Measurements from ENCODE around the gene PPFIBP1.

Gene PPFIBP1

GRCh38 chr12:27523642-27524493 is at the start of gene PPFIBP1:
Gene PPFIBP1, plus strand, starts transcription at chr12:27524206. Its CDS starts 109,191 bp downstream, at chr12:27633397.
- DNase-seq: peak; percentile 100

GRCh38 chr12:27474344-27474743 is 49.7 kb upstream of the PPFIBP1 start:
- no peak for DNase-seq

GRCh38 chr12:27477049-27477448 is 47.0 kb upstream of the PPFIBP1 start:
- DNase-seq: no peak

DNA sequence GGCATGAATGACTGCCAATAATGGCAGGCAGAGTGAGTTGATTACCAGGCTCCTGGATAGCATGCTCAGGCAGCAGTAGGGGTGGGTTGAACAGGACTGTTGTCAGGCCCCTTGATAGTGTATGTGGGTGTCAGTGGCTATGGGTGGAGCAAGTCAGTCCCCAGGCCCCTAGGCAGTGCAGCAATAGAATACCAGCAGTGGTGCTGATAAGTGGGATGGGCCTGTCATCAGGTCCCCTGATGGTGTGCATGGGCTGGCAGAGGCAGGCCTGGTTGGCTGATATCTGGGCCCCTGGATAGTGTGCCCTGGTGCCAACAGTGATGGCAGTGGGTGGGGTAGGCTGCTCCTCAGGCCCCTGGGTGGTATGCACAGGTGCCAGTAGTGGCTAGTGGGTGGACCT is 45.1 kb upstream of the PPFIBP1 start:
- DNase-seq: no peak

DNA sequence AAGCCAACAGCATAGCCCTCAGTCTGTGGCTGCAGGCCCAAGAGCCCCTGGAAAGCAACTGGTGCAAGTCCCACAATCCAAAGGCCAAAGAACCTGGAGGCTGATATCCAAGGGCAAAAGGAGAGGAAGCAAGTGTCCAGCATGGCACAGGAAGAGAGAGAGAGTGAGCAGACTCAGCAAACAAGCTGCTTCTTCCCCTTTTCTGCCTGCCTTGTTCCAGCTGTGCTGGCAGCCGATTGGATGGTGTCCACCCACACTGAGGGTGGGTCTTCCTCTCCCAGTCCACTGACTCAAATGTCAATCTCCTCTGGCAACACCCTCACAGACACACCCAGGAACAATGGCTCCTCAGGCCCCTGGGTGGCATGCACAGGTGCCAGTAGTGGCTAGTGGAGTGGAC is 44.0 kb upstream of the PPFIBP1 start:
- DNase-seq: no peak

DNA sequence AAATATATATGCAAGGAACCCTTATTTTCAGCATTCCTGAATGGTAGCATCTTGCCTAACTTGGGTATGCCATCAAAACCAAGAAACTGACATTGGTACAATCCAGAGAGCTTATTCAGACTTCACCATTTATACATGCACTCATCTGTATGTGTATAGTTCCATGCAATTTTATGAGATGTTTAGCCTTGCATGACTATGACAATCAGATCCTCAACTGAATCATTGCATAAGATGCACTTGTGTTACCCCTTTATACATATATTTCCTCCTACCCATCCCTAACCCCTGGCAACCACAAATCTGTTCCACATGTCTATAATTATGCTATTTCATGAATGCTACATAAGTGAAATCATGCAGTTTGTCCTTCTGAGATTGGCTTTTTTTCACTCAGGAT is 37.0 kb upstream of the PPFIBP1 start:
- DNase-seq: no peak

DNA sequence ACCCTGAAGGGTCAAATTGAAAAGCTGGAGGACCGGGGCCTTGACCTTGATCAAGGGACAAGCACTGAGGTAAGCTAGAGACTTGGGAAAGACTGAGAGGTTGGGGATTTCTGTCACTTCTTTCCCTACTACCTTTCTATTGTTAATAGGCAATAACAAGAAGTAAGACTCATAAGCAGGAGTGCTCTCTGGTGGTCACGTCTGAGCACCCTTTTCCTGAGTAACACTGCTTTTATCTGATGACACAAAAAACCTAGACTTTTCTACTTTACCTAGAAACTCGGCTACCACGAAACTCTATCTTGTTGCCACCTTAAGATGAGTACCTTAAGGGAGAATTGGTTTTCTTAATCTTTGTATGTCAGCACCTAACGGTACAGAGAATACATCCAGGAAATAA is 35.5 kb upstream of the PPFIBP1 start:
- DNase-seq: no peak

GRCh38 chr12:27491226-27491625 is 32.8 kb upstream of the PPFIBP1 start:
- DNase-seq: no peak

DNA sequence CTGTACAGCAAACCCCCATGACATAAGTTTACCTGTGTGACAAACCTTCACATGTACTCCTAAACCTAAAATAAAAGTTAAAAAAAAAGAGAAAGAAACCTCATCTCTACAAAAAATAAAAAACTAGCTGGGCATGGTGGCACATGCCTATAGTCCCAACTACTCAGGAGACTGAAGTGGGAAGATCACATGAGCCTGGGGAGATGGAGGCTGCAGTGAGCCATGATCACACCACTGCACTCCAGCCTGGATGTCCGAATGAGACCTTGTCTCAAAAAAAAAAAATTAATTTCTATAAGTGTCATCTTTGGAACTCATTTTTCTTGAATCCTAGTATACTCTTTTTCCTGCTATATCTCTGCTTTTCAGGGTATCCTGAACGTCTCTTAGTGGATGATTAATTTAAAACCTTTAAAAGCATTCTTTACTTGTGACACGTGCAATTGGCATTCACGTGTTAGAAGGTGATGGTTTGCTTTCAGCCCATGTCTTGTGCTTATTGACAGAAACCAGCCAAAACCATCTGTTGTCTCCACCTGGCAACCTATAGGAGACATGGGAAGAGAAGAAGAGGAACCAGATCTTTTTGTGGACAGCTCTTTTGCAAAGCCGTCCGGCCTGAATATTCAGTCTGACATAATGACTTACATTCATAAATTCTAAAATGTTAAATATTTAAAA is 30.6 kb upstream of the PPFIBP1 start:
- no peak for DNase-seq

DNA sequence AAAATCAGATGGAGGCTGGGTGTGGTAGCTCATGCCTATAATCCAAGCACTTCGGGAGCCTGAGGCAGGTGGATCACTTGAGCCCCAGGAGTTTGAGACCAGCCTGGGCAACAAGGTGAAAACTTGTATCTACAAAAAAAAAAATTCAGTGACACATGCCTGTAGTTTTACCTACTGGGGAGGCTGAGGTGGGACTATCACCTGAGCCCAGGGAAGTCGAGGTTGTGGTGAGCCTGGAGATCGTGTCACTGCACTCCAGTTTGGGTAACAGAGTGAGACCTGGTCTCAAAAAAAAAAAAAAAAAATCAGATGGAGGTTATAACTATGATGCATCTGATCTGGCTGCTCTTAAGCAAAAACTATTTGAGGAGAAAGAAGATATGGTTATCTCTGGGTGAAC is 26.6 kb upstream of the PPFIBP1 start:
- no peak for DNase-seq

GRCh38 chr12:27498149-27498548 is 25.9 kb upstream of the PPFIBP1 start:
- DNase-seq: no peak

DNA sequence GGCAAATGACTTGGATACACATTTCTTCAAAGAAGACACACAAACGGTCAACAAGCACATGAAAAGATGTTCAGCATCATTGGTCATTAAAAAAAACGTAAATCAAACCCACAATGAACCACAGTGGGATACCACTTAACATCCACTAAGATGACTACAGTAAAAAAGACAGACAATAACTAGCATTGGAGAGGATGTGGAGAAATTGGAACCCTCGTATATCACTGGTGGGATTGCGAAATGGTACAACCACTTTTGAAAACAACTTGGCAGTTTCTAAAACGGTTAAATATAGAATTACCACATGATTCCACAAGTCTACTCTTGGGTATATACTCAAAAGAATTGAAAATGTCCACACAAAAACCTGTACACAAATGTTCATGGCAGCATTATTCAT is 25.2 kb upstream of the PPFIBP1 start:
- DNase-seq: no peak

GRCh38 chr12:27499377-27499776 is 24.6 kb upstream of the PPFIBP1 start:
- no peak for DNase-seq

DNA sequence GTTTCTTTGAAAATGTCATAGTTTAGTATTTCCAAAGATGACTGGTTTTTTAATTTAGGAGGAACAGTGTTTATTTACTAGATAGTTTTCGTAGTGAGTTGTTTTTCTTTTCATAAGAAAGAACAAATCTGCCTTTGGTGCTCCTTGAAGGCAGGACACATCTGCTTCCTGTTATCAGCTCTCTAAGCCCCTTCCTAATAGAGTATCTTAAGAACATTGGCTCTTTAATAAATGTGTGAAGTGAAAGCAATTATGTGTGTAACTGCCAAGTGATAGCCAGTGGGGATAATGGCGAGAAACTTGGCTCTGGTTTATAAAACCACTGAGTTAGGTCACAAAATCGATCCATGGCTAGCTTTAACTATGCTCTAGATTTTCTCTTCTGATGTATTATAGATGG is 23.5 kb upstream of the PPFIBP1 start:
- no peak for DNase-seq

- DNase-seq: no peak
These were observed 22.0 kb upstream of the PPFIBP1 start for GRCh38 chr12:27502021-27502435.

DNA sequence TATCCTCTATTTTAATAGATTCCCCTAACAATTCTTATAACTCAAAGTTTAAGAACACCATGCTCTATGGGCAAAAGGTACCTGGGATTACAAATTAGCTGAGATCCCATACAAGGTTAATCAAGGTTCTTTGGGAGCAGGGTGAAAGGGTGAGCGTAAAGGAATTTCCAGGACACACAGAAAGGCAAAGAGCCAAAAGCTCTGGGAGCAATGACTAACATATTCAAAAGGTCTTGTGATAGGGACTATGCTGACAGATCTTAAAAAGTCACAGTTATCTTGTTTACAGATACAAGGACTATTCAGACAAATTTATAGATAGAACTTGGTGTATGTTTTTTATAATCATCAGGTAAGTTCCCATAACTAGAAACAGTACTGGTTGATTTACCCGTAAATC is 19.5 kb upstream of the PPFIBP1 start:
- no peak for DNase-seq

DNA sequence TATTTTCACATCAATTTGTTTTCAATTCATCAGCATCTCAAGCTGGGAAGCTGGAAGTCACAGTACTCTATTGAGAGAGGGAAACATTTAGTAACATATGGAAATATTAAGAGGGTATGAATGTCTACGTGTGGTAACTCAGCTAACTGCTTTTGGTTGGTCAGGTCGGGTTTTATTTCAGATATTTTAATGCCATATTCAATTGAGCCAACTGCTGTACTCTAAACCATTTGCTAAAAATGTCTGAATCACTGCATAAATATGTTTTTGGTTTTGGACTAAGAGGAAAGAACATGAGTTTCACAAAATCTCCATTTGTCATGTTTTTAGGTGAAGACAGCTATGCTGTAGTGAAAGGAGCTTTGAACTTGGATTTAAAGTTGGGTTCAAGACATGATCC is 18.9 kb upstream of the PPFIBP1 start:
- DNase-seq: no peak

DNA sequence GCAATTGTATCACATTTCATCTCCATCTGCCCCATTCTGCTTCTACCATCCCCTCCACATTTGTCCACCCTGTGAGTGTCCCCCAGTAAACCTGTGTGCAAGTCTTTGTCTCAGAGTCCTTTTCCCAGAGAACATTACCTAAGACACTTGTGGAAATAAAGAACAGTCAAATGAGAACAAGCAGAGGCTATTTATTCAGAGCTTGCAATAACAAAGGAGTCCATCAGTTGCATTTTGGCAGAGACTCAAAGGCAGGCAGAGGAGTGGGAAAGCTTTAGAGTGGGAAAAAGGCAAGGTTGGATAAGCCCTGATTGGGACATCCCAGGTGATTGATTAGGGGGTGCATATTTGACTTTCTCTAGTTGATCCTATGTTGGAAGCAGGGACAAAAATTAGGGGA is 18.2 kb upstream of the PPFIBP1 start:
- no peak for DNase-seq

GRCh38 chr12:27506645-27507189 is 17.3 kb upstream of the PPFIBP1 start:
- DNase-seq: no peak

DNA sequence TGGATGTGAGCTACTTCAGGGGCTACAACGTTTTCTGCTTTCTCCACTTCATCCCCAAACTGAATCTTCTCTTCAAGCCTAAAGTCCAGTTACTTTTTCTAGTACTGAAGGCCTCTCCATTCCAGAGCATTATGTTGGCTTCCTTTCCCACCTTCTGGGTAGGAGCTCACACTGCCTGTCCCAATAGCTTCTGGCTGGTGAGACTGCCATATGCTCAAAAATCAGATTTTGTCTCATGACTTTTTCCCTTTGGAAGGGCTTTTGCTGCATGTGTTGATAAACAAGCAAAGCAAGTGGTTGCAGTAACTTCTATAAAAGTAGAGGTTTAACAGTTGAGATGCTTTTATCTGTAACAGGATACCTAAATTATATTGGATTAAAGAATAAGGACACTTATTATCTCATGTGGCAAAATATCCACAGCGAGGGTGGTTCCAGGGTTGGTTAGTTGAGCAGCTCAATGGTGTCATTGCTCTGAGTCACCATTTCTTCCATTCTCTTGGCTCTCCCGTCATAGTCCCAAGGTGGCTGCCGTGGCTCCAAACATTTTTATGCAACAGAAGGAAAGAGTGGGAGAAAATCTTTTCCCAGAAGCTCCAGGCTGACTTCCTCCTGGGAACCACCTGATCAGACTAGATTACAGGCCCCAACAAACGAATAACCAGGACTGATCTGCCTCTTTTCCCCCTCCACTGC is 15.1 kb upstream of the PPFIBP1 start:
- DNase-seq: no peak

GRCh38 chr12:27511031-27511722 is 12.8 kb upstream of the PPFIBP1 start:
- no peak for DNase-seq

DNA sequence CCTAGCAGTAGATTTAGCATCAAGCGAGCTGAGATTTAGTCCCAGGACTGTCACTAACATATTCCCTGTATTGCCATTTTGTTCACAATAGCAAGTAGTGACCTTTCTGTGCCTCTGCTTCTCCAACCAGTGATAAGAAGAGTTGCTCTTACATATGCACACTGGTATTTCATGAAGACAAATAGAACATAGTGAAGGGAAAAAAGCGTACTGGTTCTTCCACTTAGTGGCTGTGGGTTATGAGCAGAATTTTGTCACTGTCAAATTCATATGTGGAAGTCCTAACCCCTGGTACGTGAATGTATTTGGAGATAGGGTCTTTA is 12.3 kb upstream of the PPFIBP1 start:
- DNase-seq: no peak
